ENCODE measurements around the gene FAM13C.

DNA sequence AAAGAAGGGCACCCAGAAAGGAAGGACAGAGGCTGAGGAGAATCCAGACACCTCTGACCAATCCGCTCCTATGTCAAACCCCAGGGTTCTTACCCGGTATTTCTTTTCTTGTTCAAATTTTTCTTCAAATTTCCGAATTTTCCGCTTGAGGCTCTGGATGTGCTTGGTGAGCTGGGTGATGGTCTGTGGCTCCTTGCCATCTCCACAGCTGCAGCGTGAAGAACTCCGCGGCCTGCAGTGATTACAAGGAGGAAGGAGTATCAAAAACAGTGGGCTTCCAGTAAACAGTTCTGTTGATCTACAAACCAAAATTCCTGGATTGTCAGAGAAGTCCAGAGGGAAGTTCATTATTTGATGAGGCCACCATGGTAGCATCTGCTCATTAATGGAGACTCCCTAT, 93.9 kb downstream of the FAM13C start:
- TF ChIP-seq VEZF1 (CRISPR knock-in tag; IDR thresholded peaks at IDR 0.05) (no peak), GATAD2A (IDR thresholded peaks at IDR 0.05) (no peak), ZNF512 (tag; IDR thresholded peaks at IDR 0.05) (no peak), E2F5 (CRISPR knock-in tag; IDR thresholded peaks at IDR 0.05) (no peak), GTF2F1 (IDR thresholded peaks at IDR 0.05; ENCODE audit: low read depth, low read length) (no peak), BCLAF1 (IDR thresholded peaks at IDR 0.05; ENCODE audit: borderline replicate concordance in 1 of 2, control insufficient read depth in 1 of 2, low read depth in 2 of 2, low read length in 1 of 2) (no peak)
- TF ChIP-seq, protein P1, sequence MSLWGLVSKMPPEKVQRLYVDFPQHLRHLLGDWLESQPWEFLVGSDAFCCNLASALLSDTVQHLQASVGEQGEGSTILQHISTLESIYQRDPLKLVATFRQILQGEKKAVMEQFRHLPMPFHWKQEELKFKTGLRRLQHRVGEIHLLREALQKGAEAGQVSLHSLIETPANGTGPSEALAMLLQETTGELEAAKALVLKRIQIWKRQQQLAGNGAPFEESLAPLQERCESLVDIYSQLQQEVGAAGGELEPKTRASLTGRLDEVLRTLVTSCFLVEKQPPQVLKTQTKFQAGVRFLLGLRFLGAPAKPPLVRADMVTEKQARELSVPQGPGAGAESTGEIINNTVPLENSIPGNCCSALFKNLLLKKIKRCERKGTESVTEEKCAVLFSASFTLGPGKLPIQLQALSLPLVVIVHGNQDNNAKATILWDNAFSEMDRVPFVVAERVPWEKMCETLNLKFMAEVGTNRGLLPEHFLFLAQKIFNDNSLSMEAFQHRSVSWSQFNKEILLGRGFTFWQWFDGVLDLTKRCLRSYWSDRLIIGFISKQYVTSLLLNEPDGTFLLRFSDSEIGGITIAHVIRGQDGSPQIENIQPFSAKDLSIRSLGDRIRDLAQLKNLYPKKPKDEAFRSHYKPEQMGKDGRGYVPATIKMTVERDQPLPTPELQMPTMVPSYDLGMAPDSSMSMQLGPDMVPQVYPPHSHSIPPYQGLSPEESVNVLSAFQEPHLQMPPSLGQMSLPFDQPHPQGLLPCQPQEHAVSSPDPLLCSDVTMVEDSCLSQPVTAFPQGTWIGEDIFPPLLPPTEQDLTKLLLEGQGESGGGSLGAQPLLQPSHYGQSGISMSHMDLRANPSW (CRISPR knock-in tag; IDR thresholded peaks at IDR 0.05), result no peak
